NCI-H128 (cell line): ENCODE results near the gene CDK8.
"Not testable (repeated sequence)": the region's sequence is repeated elsewhere in the genome, so short reads cannot be mapped to it uniquely, and the experiment has no call there.

Source experiments
- DNase-seq: peaks from one replicate; lab custom pipeline; 2025; ENCODE audit not compliant: unreplicated experiment; lab: John Stamatoyannopoulos, UW

Gene CDK8

GRCh38 chr13:26312019-26312418, 58.1 kb downstream of the CDK8 start:
- not testable (repeated sequence) for DNase-seq

GRCh38 chr13:26316095-26316494, 62.2 kb downstream of the CDK8 start:
- not testable (repeated sequence) for DNase-seq

GRCh38 chr13:26320766-26321165, 66.8 kb downstream of the CDK8 start:
- DNase-seq = no peak

- DNase-seq = no peak
These were observed 69.2 kb downstream of the CDK8 start for GRCh38 chr13:26323127-26323526.

- DNase-seq = no peak
These were observed 69.8 kb downstream of the CDK8 start for GRCh38 chr13:26323764-26324163.

- DNase-seq = no peak
These were observed 70.4 kb downstream of the CDK8 start for GRCh38 chr13:26324294-26324693.

- no peak for DNase-seq
These were observed 70.9 kb downstream of the CDK8 start for GRCh38 chr13:26324867-26325266.

- no peak for DNase-seq
These were observed 71.9 kb downstream of the CDK8 start for GRCh38 chr13:26325876-26326275.

GRCh38 chr13:26326562-26326961, 72.6 kb downstream of the CDK8 start:
- no peak for DNase-seq

GRCh38 chr13:26327940-26328725, 74.2 kb downstream of the CDK8 start:
- no peak for DNase-seq

GRCh38 chr13:26335158-26335557, 81.2 kb downstream of the CDK8 start:
- no peak for DNase-seq

- DNase-seq = no peak
These were observed 86.9 kb downstream of the CDK8 start for GRCh38 chr13:26340807-26341206.

- DNase-seq = no peak
These were observed 89.0 kb downstream of the CDK8 start for GRCh38 chr13:26342898-26343297.

GRCh38 chr13:26343816-26344215, 89.9 kb downstream of the CDK8 start:
- DNase-seq = no peak

- DNase-seq = no peak
These were observed 91.1 kb downstream of the CDK8 start for GRCh38 chr13:26344980-26345379.

GRCh38 chr13:26348966-26349365, 95.0 kb downstream of the CDK8 start:
- no peak for DNase-seq

GRCh38 chr13:26362261-26362660, 108.3 kb downstream of the CDK8 start:
- DNase-seq = no peak

- DNase-seq = no peak
These were observed 116.6 kb downstream of the CDK8 start for GRCh38 chr13:26370553-26370952.

GRCh38 chr13:26372747-26373146, 118.8 kb downstream of the CDK8 start:
- DNase-seq = no peak

GRCh38 chr13:26376430-26376829, 122.5 kb downstream of the CDK8 start:
- no peak for DNase-seq

GRCh38 chr13:26377038-26377437, 123.1 kb downstream of the CDK8 start:
- DNase-seq = no peak

- no peak for DNase-seq
These were observed 124.2 kb downstream of the CDK8 start for GRCh38 chr13:26378116-26378515.

- no peak for DNase-seq
These were observed 125.9 kb downstream of the CDK8 start for GRCh38 chr13:26379831-26380230.
